ENCODE data around the gene ZFYVE9.

DNA sequence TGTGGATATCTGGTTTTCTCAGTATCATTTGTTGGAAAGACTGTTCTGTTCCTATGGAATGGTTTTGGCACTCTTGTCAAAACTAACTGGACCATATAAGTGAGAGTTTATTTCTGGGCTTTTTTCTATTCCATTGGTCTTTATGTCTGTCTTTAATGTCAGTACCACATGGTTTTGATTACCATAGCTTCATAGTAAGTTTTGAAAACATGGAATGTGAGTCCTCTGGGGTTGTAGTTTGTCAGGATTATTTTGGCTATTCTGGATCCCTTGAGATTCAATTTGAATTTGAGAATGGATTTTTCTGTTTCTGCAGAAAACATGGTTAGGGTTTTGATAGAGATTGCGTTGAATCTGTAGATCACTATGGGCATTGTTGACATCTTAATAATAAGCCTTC, 107.9 kb downstream of the ZFYVE9 start:
- TF ChIP-seq, protein P1, sequence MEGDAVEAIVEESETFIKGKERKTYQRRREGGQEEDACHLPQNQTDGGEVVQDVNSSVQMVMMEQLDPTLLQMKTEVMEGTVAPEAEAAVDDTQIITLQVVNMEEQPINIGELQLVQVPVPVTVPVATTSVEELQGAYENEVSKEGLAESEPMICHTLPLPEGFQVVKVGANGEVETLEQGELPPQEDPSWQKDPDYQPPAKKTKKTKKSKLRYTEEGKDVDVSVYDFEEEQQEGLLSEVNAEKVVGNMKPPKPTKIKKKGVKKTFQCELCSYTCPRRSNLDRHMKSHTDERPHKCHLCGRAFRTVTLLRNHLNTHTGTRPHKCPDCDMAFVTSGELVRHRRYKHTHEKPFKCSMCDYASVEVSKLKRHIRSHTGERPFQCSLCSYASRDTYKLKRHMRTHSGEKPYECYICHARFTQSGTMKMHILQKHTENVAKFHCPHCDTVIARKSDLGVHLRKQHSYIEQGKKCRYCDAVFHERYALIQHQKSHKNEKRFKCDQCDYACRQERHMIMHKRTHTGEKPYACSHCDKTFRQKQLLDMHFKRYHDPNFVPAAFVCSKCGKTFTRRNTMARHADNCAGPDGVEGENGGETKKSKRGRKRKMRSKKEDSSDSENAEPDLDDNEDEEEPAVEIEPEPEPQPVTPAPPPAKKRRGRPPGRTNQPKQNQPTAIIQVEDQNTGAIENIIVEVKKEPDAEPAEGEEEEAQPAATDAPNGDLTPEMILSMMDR (IDR thresholded peaks at IDR 0.05): no peak
- TF ChIP-seq POLR2A (IDR thresholded peaks at IDR 0.05) (no peak), EP300 (IDR thresholded peaks at IDR 0.05; ENCODE audit: low read depth) (no peak), POLR2AphosphoS5 (IDR thresholded peaks at IDR 0.05) (no peak)

Measured in transverse colon (tissue), 4 donors.